Common myeloid progenitor, CD34-positive (primary cell): ENCODE results near the gene E4F1.

Source experiments
- CTCF ChIA-PET: fragments of 350-600 bp; sonication (Branson Sonifier 250); formaldehyde crosslinking; loops from one replicate; lab custom pipeline; 2021; ENCODE audit warnings: antibody characterized with exemption; lab: Charles Lee
- POLR2A ChIA-PET: fragments of 350-600 bp; sonication (Branson Sonifier 250); formaldehyde crosslinking; loops from one replicate; lab custom pipeline; 2021; ENCODE audit warnings: antibody characterized with exemption; lab: Charles Lee
- DNase-seq, 3 donors: peaks; one replicate each; pipeline versions ENCODE4 v3.0.0 to v3.0.0-alpha.2; 2013
- H3K27ac ChIP-seq, 2 experiments: 1 replicate in 1 of 2; 2 replicates in 1 of 2; pipeline ENCODE4 v1.7.0; 2013; ENCODE audit warnings: inconsistent platforms in 2 of 2, low read length in 2 of 2, mild to moderate bottlenecking in 2 of 2, low read depth in 1 of 2, moderate library complexity in 1 of 2; ENCODE audit not compliant: severe bottlenecking in 2 of 2, insufficient read depth in 1 of 2, poor library complexity in 1 of 2
- H3K27me3 ChIP-seq, 5 experiments: replicated peaks in 2 of 5; 1 replicate in 3 of 5; 2 replicates in 2 of 5; pipeline versions ENCODE4 v1.6.1 to v1.7.0; 2013; ENCODE audit warnings: low read length in 4 of 5, mild to moderate bottlenecking in 2 of 5, moderate library complexity in 2 of 5, inconsistent platforms in 1 of 5; ENCODE audit not compliant: insufficient read depth in 5 of 5, control insufficient read depth in 4 of 5
- H3K36me3 ChIP-seq, 4 experiments: 1 replicate in 2 of 4; 2 replicates in 2 of 4; pipeline versions ENCODE4 v1.6.1 to v1.7.0; 2013; ENCODE audit warnings: low read length in 3 of 4, control low read depth in 1 of 4, mild to moderate bottlenecking in 1 of 4; ENCODE audit not compliant: control insufficient read depth in 4 of 4, insufficient read depth in 4 of 4
- H3K4me1 ChIP-seq, 4 experiments: 1 replicate in 3 of 4; 2 replicates in 1 of 4; pipeline versions ENCODE4 v1.6.1 to v1.7.1; 2013; ENCODE audit warnings: low read length in 3 of 4, mild to moderate bottlenecking in 3 of 4, control low read depth in 1 of 4, inconsistent platforms in 1 of 4, moderate library complexity in 1 of 4; ENCODE audit not compliant: control insufficient read depth in 4 of 4, insufficient read depth in 4 of 4; ENCODE audit errors: control extremely low read depth in 1 of 4
- H3K4me3 ChIP-seq, 7 experiments: 1 replicate in 4 of 7; 2 replicates in 3 of 7; pipeline versions ENCODE4 v1.5.1 to v1.7.0; 2013; ENCODE audit warnings: mild to moderate bottlenecking in 7 of 7, low read length in 6 of 7, moderate library complexity in 6 of 7, inconsistent platforms in 2 of 7, low read depth in 2 of 7, control low read depth in 1 of 7; ENCODE audit not compliant: insufficient read depth in 4 of 7, control insufficient read depth in 1 of 7; ENCODE audit errors: extremely low read depth in 1 of 7
- H3K9me3 ChIP-seq, 5 experiments: 1 replicate in 4 of 5; 2 replicates in 1 of 5; pipeline versions ENCODE4 v1.6.1 to v1.7.1; 2013; ENCODE audit warnings: low read length in 4 of 5, mild to moderate bottlenecking in 2 of 5, inconsistent platforms in 1 of 5, low read depth in 1 of 5, moderate library complexity in 1 of 5; ENCODE audit not compliant: control insufficient read depth in 4 of 5, insufficient read depth in 2 of 5; ENCODE audit errors: control extremely low read depth in 1 of 5
- WGBS: methylation state at CpG from one replicate; pipeline ENCODE4 v1.1.5; 2013; ENCODE audit not compliant: insufficient coverage; 5-methylcytosine and 5-hydroxymethylcytosine counted together

E4F1 gene

DNA sequence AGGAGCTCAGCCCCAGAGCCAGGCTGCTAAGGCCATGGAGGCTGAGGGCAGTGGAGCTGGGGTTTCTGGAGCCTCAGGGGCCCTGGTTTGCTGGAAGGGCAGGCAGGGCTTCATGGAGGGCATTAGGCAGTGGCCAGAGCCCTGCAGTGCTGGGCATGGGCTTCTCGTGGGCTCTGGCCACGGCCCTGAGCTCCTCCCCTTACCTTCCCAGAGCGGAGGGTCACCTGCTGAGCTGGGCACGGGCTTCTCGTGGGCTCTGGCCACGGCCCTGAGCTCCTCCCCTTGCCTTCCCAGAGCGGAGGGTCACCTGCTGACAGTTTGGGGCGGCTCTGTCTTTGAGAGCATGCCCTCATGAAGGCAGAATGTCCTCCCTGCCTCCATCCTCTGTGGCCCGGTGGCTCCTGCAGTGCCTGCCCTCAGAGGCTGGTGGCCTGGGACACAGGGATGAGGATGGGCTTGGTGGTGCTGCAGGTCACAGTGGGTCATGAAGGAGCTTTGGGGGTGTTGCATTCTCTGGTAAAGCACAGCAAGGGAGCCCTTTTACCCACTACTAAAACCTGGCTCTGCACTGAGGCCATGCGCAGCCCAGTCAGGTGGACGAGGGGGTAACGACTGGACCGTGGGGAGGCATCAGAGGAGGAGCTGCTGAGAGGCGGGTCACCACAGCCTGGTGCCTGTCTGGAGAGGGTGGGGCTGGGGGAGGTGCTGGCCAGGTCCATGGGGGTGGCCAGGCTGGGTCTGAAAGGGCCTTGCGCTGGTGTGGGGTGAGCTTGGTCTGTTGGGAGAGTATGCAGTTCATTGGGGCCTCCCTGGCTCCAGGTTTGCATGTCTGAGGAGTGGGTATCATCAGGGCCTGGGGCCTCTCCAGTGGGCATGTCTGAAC is 47.4 kb downstream of the E4F1 start:
- H3K27me3 ChIP-seq = no peaks in the 10 kb centered on the region
- ChIA-PET POLR2A (no interaction called here), CTCF (interaction anchor here (0.7 to 2.3 kb wide), 5 partner anchors 8 to 231 kb away, joined by 3 to 7 read pairs (median 6); partner anchors contain the start of gene ECI1)
- no peak overlapping the region for H3K27ac ChIP-seq
- no peak overlapping the region for H3K4me3 ChIP-seq
- WGBS = 86% methylated on average over 14 of the region's 15 CpGs
- H3K4me1 ChIP-seq = peaks cover 0 to 27% (median 18%) of the 10 kb centered on the region in 4 experiments
- DNase-seq = no peak
- peaks cover 0 to 2% (median under 1%) of the 10 kb centered on the region in 4 experiments for H3K36me3 ChIP-seq
- H3K9me3 ChIP-seq = no peaks in the 10 kb centered on the region

DNA sequence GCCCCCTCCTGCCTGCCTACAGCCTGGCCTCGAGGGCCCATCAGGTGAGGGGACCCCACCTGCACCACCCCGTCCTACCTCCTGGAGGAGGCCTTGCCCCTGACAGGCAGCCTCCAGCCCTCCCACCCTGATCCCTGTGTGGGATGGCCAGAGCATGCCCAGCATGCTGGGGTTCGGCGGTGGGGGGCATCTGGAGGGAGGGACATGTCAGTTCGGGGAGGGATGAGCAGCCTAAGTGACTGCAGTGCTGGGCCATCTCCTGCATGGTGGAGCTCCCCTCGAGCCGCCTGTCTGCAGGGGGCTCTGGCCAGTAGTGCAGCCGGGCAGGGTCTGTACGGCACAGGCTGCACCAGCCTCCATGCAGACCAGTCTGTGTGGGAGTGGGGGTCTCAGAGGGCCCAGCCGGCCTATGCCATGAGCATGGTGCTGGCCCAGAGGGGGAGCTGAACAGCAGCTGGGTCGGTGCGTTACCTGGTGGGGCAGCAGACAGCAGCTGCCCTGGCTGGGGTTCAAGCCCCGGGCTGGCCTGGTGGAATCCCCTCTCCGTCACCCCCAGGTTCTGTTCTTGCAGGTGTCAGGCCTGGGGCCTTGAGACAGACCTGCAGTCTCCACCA is 48.6 kb downstream of the E4F1 start:
- H3K4me1 ChIP-seq = peaks cover 0 to 17% (median 12%) of the 10 kb centered on the region in 4 experiments
- H3K9me3 ChIP-seq = no peaks in the 10 kb centered on the region
- no peak overlapping the region for H3K4me3 ChIP-seq
- DNase-seq = no peak
- ChIA-PET POLR2A (no interaction called here), CTCF (interaction anchor here (1.5 to 1.9 kb wide), 2 partner anchors 9 to 13 kb away, joined by 4 to 6 read pairs; no protein-coding TSS in a partner anchor)
- H3K36me3 ChIP-seq = peaks cover 0 to 2% (median 0%) of the 10 kb centered on the region in 4 experiments
- WGBS = 97% methylated on average over 12 of the region's 14 CpGs
- H3K27me3 ChIP-seq = no peaks in the 10 kb centered on the region
- no peak overlapping the region for H3K27ac ChIP-seq

DNA sequence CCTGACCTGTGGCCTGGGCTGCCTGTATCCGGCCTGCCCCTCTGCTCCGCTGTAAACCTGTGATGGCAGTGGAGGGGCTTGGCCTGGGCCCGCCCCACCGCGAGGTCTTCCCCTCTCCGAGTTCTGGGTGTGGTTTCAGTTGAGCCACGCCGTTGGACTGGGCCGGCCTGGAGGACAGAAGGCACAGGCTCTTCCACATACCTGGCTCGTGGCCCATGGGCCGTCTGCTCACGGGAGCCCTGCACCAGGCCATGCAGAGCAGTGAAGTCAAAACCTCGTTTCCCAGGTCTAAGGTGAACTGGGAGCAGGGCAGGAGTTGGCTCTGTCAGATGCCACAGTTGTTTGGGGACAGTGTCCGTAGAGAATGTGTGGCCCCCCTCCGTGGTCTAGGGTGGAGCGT is 50.1 kb downstream of the E4F1 start:
- no peaks in the 10 kb centered on the region for H3K9me3 ChIP-seq
- H3K36me3 ChIP-seq = peaks cover 0 to 3% (median under 1%) of the 10 kb centered on the region in 4 experiments
- ChIA-PET POLR2A (no interaction called here), CTCF (no interaction called here)
- H3K27ac ChIP-seq = no peak overlapping the region
- H3K4me3 ChIP-seq = no peak overlapping the region
- DNase-seq = no peak
- WGBS = 94% methylated on average over 15 of the region's 16 CpGs
- no peaks in the 10 kb centered on the region for H3K27me3 ChIP-seq
- peaks cover 0 to 17% (median 12%) of the 10 kb centered on the region in 4 experiments for H3K4me1 ChIP-seq

- POLR2A ChIA-PET = no interaction called here
Observed at GRCh38 chr16:2273931-2274330, 50.5 kb downstream of the E4F1 start.

GRCh38 chr16:2275476-2276367 is 52.3 kb downstream of the E4F1 start:
- Histone ChIP-seq H3K27ac (no peak overlapping the region), H3K27me3 (no peaks in the 10 kb centered on the region), H3K4me1 (peaks cover 0 to 4% (median 0%) of the 10 kb centered on the region in 4 experiments), H3K9me3 (no peaks in the 10 kb centered on the region), H3K36me3 (peaks cover 0 to 5% (median 2%) of the 10 kb centered on the region in 4 experiments), H3K4me3 (no peak overlapping the region)
- POLR2A ChIA-PET = no interaction called here
- 97% methylated on average over 24 of the region's 30 CpGs for WGBS
- no peak for DNase-seq
- CTCF ChIA-PET = no interaction called here

More at GRCh38 chr16:2273931-2274330, 50.5 kb downstream of the E4F1 start:
- Histone ChIP-seq H3K4me3 (no peak overlapping the region), H3K9me3 (no peaks in the 10 kb centered on the region), H3K27ac (no peak overlapping the region), H3K27me3 (no peaks in the 10 kb centered on the region), H3K36me3 (peaks cover 0 to 5% (median 2%) of the 10 kb centered on the region in 4 experiments), H3K4me1 (peaks cover 0 to 17% (median 9%) of the 10 kb centered on the region in 4 experiments)
- CTCF ChIA-PET = no interaction called here
- whole genome bisulfite sequencing = 99% methylated on average over 10 of the region's 10 CpGs
- no peak for DNase-seq

DNA sequence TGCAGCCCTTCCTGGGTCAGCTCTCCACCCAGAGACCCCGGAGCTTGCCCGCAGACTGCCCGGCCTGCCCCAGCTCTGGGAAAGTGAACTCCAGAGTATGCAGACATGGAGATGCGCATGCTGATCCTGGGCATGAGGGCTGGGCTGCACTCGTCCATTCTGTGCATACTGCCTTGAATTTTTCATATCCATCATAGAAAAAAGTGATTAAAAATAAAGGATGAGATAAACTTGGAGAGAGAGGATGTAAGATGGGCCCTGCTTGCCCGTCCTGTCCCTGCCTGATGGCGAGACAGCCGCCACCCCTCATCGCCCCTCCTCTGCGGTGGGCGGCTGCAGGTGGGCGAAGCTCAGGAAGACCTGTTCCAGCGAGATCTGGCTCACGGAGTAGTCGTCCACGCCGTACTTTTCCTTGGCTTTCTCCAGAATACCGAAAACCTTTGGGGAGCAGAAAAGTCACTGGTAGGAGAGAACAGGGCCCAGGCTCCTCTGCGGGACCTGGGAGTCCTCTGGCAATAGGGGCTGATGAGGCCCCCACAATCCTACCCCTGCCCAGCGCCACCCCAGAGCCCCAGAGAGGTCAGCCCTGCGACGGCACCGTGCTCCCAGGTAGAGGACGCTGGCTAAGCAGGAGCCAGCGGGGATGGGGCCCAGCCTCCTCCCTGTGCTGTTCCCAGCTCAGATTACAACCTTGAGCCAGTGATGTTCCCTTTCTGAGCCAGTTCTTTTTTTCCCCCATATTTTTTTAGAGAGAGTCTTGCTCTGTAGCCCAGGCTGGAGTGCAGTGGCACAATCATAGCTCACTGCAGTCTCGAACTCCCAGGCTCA is 53.2 kb downstream of the E4F1 start:
- 93% methylated on average over 23 of the region's 26 CpGs for WGBS
- Histone ChIP-seq H3K4me3 (no peak overlapping the region), H3K27ac (no peak overlapping the region), H3K36me3 (peaks cover 0 to 8% (median 3%) of the 10 kb centered on the region in 4 experiments), H3K9me3 (no peaks in the 10 kb centered on the region), H3K27me3 (no peaks in the 10 kb centered on the region), H3K4me1 (peaks cover 0 to 4% (median 0%) of the 10 kb centered on the region in 4 experiments)
- CTCF ChIA-PET = interaction anchor here (0.7 kb wide), 1 partner anchor 647 kb away, joined by 3 read pairs; no protein-coding TSS in a partner anchor
- no peak for DNase-seq
- POLR2A ChIA-PET = no interaction called here
